SW 1271 (cell line): ENCODE results near the gene ASB15.
A peak's percentile ranks its signal among the peaks of the same experiment; 100 is the strongest.
"Not testable (repeated sequence)": the region's sequence is repeated elsewhere in the genome, so short reads cannot be mapped to it uniquely, and the experiment has no call there.

ENCODE experiments used
- DNase-seq, 2 experiments: peaks; one replicate each; lab custom pipeline; 2025; lab: John Stamatoyannopoulos, UW

Gene ASB15

DNA sequence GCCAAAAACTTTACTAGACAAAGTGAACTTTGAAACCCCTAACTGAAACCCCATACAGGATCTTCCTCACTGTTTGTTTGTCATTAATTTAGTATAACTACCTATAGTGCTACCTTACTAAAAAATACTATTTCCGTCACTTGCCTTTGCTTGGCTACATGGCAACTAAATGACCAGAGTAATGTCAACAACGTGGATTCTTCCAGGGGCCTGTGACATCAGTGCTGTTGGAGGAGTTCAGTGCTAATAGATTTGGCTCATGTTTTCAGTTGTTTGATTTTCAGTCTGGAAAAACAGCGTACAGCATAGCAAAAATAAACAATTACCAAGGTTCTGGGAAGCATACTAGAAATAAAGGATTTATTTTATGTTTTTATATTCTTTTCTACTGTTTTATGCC lies 3.0 kb upstream of the ASB15 start:
- no peak for DNase-seq

- no peak for DNase-seq
Measured at GRCh38 chr7:123599766-123600165, 1.9 kb upstream of the ASB15 start.

- no peak for DNase-seq
Measured at GRCh38 chr7:123600876-123601275, 745 bp upstream of the ASB15 start.

DNA sequence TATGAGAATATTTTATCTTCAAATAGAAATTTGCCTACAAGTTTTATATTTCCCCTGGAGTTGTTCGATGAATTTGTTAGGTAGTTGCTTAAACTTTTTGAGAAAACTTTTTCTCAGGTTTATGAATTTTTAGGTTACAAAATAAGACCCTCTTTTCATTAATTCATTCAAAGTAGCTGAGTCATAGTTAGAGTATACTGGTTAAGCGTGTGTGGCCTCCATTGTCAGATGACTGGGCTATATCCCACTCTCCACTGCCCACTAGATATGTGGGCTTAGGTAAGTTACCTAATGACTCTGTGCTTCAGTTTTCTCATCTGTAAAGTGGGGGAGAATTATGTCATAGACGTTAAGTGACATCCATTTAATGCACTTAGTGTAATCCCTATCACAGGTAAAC lies 1.0 kb downstream of the ASB15 start:
- no peak for DNase-seq

DNA sequence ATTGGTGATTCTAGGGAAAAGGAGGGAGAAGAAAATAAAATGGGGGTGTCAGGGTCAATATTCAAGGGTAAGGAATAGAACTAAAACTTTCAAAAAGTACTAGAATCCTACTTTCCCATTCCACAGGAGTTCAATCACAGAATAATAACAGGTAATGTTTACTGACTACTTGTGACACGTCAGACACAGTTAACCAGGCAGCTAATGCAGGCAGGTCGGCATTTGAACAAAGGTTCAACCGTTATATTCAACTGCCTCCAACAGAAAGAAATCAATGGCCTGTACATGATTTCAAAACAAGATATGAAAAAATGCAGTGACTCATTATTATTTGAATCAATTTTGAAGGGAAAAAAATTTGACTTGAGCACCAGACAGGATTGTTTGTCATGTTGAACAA lies 3.1 kb downstream of the ASB15 start:
- no peak for DNase-seq

GRCh38 chr7:123607423-123607975 lies 5.9 kb downstream of the ASB15 start:
- no peak for DNase-seq

- no peak for DNase-seq
Measured at GRCh38 chr7:123608991-123609882, 7.6 kb downstream of the ASB15 start.

DNA sequence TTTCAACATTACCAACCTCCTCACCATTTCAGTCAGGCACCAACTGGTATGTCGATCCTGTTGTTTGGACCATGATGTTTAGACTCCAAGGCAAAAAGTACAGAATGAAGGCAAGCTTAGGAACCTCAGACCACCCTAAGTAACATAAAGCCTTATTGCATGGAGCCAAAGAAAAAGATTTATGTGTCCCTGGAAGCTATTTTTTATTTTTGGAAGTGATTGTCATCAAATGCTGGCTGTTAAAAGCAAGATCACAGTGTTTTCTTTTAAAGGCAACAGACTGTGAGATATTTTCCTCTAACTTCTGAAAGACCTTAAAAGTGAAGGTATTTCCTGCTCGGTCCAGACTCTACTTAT lies 8.2 kb downstream of the ASB15 start:
- DNase-seq = no peak

DNA sequence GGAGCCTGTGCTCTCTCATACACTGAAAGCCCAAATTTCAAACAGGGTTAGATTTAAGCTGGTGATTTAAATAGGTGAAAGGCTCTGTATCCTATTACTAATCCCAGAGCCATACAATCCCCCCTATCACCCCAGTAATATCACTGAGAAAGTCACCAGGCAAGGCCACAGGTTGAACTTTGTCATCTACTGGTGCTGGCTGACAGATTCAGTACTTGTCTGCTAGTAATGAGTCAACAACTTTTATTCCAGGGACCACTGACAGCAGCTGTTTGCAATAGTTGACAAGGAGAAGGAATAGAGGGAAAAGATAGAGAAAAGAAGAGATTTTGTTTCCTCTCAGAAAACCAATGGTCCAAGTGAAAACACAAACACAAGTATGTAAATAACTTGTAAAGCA lies 10.4 kb downstream of the ASB15 start:
- DNase-seq = no peak

GRCh38 chr7:123615344-123615743 lies 13.7 kb downstream of the ASB15 start:
- DNase-seq = no peak

- no peak for DNase-seq
Measured at GRCh38 chr7:123616223-123616622, 14.6 kb downstream of the ASB15 start.

- no peak for DNase-seq
Measured at GRCh38 chr7:123621707-123622106, 20.1 kb downstream of the ASB15 start.

DNA sequence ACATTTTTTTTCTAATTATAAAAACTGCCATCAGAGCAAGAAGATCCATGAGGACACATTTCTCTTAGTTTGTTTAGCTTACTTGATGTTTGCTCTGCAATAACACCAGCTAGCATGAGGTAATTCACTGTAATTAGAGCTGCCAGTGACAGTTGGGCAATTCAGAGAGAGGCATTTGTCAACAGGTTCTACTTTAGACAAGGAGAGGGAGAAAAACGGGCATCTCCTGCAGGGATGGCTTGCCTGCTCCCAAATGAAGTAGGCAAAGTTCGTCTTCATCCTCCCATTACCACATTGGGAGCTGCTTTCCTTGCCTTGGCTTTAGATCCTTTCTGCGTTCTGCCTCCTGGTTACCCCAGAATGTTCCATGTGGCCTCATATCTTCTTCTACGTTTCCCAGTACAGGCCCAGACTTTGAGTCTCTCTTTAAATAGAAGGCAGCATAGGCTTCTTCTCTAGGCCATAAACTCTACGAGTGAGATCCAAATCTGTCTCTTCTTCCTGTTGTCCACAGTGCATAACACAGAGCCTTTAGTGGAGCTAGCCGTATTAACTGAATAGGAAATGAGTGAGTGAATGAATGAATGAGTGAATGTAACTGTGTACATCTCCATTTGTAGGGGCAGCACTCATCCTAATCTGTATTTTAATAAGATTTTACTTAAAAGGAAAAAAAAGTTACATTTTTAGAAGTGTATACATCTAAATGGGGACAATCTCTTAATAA lies 21.2 kb downstream of the ASB15 start:
- no peak for DNase-seq

- no peak for DNase-seq
Measured at GRCh38 chr7:123624527-123625183, 23.0 kb downstream of the ASB15 start.

GRCh38 chr7:123625254-123625653 lies 23.6 kb downstream of the ASB15 start:
- DNase-seq = no peak

DNA sequence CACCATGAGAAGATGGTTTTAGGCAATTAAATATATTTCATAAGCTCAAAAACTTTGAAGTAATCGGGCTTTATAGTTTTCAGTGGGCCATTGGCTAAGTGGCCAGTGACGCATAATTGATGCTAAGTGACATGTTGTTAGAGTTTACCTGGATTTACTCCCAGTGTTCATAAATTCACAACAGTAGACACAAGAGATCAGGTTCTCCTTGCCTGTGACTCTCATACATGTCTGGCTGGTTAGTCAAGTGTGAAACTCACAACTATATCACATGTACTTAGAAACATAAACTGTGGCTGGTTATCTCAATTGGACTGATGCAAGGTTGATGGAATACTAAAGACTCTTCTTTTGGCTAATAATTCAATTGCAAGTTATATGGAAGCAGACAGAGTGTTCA lies 26.2 kb downstream of the ASB15 start:
- no peak for DNase-seq

DNA sequence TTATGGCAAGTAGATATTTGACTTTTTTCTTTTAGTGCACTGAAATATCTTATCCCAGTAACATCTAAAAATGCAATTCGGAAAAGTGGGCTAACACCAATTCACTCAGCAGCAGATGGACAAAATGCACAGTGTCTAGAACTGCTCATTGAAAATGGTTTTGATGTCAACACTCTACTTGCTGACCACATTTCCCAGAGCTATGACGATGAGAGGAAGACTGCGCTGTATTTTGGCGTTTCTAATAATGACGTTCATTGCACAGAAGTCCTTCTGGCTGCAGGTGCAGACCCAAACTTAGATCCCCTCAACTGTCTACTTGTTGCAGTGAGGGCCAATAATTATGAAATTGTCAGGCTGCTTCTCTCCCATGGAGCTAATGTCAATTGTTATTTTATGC lies 27.2 kb downstream of the ASB15 start:
- DNase-seq = no peak

DNA sequence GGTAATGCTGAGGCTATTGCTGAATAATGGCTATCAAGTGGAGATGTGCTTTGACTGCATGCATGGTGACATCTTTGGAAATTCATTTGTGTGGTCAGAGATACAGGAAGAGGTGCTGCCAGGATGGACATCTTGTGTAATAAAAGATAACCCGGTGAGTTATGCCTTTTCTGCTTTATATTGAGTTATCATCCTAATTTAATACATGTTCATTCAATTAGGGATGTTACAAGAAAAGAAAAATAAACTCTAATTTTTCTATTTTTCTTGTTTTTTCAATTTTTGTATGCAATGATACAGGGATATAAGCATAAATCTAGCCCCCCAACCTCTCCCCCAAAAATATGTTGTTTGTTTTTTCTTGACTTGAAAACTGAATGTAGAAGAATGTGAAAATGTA lies 27.7 kb downstream of the ASB15 start:
- no peak for DNase-seq

DNA sequence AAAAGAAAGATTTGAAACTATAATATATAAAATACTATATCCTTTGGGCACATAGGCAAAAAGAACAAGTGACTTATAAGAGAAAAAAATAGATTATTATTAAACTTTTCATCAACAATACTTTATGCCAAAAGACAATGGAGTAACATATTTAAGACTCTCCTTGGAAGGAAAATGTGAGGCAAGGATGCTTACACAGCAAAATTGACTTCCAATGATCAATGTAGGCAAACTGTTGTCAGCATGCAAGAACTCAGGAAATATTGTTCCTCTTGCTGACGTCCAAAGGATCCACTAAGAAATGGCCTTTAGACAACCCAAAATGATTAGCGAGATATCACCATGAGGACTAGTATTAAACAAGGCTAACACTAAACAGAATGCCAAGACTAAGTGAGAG lies 31.2 kb downstream of the ASB15 start:
- no peak for DNase-seq

DNA sequence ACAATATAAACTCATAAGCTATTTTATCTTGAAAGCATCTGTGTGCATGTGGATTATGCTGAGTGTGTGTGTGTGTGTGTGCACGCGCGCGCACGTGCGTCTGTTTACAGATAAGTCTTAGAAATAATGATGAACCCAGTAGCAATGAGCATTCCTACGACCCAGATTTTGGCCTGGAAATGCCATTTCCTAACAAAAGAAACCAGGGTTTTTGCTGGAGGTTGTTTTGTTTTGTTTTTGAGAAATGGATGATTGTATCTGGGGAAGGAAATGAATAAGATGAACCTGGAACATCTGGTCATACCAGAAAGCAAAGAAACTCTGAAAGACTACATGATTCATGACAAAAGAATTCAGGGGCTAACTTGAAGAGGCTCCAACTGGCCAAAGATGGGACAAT lies 31.9 kb downstream of the ASB15 start:
- DNase-seq = peak in 1 of 2 experiments; percentile 60

GRCh38 chr7:123634011-123634573 lies 32.5 kb downstream of the ASB15 start:
- not testable (repeated sequence) for DNase-seq
